Epidermal melanocyte (primary cell): ENCODE data around the gene PRPF8.
A peak's percentile ranks its signal among the peaks of the same experiment; 100 is the strongest.
"Not testable (repeated sequence)": the region's sequence is repeated elsewhere in the genome, so short reads cannot be mapped to it uniquely, and the experiment has no call there.

Experiments used
- DNase-seq: peaks from one replicate; pipeline ENCODE4 v3.0.0; 2011; ENCODE audit warnings: low spot score; ENCODE audit not compliant: insufficient read length

Gene PRPF8

GRCh38 chr17:1716076-1716911, 31.6 kb upstream of the PRPF8 start:
- DNase-seq = peak; percentile 96

GRCh38 chr17:1715803-1716075, 31.1 kb upstream of the PRPF8 start:
- no peak for DNase-seq

GRCh38 chr17:1714980-1715802, 30.5 kb upstream of the PRPF8 start:
- DNase-seq = no peak

- DNase-seq = peak; percentile 88
Observed at GRCh38 chr17:1714427-1714979, 29.8 kb upstream of the PRPF8 start.

- no peak for DNase-seq
Observed at GRCh38 chr17:1713878-1714426, 29.3 kb upstream of the PRPF8 start.

DNA sequence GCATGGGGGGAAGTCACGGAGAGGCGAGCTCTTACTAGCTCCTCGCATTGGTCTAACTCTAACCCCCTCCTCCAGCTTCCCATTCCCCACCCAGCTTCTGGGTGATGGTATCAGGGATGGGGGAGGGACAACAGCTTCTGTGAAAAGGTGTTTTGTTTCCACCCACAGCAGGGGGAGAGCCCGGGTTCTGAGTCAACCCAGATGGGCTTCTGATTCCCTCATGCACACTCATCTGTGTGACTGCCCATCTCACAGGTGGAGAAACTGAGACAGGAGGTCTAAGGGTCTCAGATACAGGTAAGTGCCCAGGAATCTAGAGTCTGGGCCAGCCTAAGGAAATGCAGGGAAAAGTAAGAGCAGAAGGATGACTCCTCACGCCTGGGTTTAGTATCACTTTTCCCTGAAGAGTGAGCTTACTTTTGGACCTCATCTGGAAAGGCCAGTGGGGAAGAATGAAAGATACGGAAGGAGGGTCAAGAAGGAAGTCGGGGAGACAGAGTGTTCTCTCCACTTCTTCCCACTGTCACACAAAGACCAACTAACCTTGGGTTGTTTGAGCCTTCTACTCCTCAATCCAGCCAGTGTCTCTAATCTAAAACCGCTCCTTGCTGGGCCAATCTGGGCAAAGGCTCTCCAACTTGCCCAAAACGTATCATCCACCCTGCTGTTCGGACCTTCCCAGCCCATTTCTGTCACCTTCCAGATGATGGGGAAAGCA, 28.7 kb upstream of the PRPF8 start:
- no peak for DNase-seq

DNA sequence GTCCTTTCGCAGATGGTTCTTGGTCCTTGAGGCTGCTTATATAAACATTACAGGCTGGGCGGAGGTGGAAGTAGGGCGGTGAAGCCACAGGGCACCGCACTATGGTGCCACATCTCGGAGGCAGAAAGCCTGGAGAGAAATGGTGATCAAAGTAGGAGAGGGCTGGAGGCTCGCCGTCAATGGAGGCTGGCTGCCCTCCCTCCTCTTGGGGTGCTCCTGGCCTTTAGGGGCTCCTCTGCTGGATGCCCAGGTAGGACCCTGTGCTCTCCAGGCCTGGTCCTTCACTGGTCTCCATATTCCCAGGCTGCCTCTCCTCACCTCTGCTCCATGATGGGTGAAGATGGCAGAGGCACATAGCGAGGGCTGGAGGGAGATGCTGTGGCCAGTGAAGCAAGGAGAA, 27.6 kb upstream of the PRPF8 start:
- no peak for DNase-seq

DNA sequence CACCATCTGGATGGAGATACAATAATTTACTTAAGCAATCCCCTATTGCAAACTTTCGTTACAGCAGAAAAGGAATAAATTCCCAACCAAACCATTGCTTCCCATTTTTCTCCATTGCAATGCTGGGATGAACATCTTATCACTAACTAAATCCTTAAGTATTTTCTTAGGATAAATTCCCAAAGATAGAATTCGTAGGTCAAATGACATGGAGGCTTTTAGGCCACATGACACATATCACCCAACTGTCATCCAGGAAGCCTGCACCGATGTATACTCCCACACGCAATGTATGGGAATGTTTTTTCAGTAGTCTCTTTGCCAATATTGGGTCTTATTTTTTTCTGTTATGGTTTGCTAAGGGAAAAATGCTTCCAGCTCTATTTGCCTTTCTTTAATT, 27.1 kb upstream of the PRPF8 start:
- no peak for DNase-seq

GRCh38 chr17:1710807-1711553, 26.3 kb upstream of the PRPF8 start:
- DNase-seq = no peak

- peak; percentile 84 for DNase-seq
Observed at GRCh38 chr17:1709971-1710806, 25.5 kb upstream of the PRPF8 start, which contains the start of gene TLCD2. TLCD2 (minus strand) TSS chr17:1710377; CDS start chr17:1710242, 135 bp downstream.

DNA sequence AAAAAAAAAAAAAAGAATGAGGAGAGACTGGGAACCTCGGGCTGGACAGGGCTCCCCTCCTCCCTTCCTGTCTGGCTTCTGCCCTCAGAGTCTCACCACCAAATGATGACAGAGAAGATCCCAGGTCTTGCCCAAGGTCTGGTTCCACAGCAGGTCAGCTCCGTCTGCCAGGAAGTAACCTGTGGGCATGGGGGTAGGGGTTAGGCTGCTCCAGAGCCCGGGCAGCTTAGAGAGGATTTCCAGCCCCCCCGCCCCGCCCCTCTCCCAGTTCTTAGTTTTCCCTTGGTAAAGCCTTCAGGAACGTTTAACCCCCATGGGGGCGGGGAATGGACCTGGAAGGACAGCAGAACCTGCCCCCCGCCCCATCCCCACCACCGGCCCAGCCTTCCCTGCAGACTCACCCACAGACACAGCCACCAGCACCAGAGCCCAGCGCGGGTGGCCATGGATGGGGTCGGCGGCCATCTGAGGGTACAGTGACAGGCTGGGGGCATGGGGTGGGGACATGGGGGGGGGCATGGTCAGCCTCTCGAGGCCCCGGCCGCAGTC, 24.8 kb upstream of the PRPF8 start:
- DNase-seq = no peak

- not testable (repeated sequence) for DNase-seq
Observed at GRCh38 chr17:1708791-1709346, 24.2 kb upstream of the PRPF8 start.

GRCh38 chr17:1707107-1707506, 22.4 kb upstream of the PRPF8 start:
- no peak for DNase-seq

DNA sequence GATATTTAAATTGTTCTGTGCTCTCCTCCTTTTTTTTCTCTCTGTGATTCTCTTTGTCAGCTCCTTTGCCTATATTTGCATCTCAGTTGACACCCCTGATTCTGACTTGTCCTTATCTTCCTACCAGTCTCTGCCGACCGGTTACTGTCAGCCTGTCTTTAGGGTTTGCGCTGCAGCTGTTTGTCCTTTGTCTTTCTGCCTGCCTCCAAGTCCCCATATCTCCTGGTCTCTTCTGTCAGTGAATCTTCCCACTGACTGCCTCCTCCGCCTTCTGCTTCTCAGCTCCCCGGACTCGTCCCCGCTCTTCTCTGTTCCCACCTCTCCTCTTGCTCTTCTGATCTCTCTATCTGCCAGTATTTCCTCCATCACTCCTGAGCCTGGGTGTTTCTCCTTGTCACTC, 20.3 kb upstream of the PRPF8 start:
- no peak for DNase-seq

DNA sequence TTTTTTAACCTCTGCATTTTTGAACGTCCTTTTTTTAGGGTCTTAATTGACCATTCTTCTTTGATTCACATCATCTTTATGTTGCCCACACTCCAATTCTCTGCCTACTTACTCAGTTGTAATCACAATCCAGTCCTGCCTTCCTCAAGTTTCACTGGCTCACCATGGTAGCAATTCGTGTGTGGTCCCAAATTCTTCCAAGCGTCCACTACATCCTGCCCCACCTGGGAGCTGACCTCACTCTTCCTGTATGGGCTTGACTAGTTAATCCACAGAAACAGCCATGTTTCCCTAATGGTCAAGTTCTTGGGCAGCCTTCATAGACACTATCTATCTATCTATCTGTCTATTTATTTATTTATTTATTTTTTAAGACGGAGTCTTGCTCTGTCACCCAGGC, 18.4 kb upstream of the PRPF8 start:
- no peak for DNase-seq

DNA sequence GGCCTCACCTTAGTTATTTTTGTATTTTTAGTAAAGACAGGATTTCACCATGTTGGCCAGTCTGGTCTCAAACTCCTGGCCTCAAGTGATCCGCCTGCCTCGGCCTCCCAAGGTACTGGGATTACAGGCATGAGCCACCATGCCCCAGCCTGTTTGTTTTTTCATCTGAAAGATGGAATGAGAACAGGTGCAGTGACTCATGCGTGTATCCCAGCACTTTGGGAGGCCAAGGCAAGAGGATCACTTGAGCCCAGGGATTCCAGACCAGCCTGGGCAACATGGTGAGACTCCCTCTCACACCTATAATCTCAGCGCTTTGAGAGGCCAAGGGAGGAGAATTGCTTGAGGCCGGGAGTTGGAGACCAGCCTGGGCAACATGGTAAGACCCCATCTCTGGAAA, 15.2 kb upstream of the PRPF8 start:
- DNase-seq = not testable (repeated sequence)

- DNase-seq = no peak
Observed at GRCh38 chr17:1697681-1698080, 13.0 kb upstream of the PRPF8 start.

DNA sequence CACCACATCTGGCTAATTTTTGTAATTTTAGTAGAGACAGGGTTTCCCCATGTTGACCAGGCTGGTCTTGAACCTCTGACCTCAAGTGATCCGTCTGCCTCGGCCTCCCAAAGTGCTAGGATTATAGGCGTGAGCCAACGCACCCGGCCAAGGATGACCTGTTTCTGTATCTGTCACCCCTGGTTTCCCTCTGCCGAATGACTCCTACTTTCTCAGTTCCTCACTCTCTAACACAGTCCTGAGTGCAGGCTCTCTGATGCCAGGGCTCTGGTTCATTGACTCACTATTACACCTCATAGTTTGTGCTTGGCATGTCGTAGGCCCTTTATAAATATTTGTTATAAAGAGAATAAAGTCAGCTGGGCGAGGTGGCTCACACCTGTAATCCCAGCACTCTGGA, 10.7 kb upstream of the PRPF8 start:
- no peak for DNase-seq

DNA sequence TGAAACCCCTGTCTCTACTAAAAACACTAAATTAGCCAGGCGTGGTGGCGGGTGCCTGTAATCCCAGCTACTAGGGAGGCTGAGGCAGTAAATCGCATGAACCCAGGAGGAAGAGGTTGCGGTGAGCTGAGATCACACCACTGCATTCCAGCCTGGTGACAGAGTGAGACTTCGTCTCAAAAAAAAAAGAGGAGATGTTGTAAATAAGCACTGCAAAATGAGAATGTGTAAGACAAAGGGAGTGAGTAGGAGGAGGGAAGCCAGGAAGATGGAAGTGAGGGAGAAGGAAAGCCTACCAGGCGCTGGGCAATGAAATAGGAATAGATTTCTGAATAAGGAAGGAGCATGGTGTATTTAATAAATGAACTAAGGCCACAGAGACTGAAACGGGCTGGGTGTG, 8.7 kb upstream of the PRPF8 start:
- no peak for DNase-seq
